IPS DF 19.7 (cell line): ENCODE measurements around the gene PPM1E.
"Not testable (repeated sequence)": the region's sequence is repeated elsewhere in the genome, so short reads cannot be mapped to it uniquely, and the experiment has no call there.

Source experiments
- DNase-seq: peaks from one replicate; pipeline ENCODE4 v3.0.0-alpha.2; 2013; ENCODE audit warnings: low read depth, low spot score

Gene PPM1E

DNA sequence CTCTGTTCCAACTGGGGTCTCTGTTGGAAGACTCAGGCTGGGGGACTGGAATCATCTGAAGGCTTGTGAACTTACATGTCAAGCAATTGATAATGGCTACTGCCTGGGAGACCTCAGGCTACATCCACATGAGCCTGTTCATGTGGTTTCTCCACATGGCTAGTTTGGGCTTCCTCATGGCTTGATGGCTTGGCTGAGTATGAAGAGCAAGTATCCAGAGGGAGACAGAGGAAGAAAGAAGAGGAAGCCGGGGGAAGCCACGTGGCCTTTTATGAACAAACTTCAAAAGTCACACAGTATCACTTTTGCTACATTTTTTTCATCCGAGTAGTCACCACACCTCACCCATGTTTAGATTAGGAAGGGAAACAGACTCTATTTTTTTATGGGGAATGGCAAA, 192.2 kb downstream of the PPM1E start:
- DNase-seq: no peak

DNA sequence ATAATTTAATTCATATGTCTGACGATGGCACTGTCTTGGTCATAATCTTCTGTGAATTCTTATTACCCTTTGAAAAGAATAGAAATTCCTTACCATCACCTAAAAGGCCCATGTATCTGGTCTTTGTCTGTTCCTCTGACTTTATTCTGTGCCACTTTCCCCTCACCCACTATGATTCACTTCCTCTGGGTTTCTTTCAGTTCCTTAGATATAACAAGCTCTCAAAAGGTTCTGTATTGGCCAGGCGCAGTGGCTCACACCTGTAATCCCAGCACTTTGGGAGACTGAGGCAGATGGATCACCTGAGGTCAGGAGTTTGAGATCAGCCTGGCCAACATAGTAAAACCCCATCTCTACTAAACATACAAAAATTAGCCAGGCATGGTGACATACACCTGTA, 198.7 kb downstream of the PPM1E start:
- not testable (repeated sequence) for DNase-seq

DNA sequence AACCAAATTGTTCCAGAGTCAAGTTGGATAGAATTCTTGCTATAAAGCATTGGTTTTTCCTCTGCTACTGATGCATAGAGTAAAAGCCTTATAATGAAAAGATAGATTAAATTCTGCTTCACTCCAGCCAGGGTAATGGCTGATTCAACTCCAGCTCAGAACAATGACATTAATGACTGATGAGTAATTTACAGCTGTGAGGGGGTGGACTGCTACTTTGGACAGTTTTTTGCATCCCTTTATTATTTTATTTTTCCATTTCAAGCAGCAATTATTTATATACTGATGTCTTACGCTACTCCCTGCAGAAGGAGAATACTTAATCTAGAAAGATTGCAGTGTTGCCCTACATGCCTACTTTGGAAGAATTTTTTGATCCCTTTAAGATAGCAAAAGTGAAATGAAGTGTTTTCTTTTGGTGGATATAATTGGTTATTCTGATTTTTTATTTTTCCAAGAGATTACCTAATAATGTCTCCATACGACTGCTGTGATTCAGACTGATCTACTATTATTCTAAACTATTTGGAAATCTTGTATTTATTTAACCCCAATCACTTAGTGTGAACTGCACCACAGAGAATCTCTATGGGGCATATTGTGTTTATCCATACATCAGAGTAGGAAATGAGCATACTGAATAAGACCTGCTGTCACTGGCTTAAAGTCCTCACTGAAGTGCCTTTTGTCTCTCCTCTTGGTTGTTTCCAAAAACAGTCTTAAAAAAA, 201.5 kb downstream of the PPM1E start:
- no peak for DNase-seq

DNA sequence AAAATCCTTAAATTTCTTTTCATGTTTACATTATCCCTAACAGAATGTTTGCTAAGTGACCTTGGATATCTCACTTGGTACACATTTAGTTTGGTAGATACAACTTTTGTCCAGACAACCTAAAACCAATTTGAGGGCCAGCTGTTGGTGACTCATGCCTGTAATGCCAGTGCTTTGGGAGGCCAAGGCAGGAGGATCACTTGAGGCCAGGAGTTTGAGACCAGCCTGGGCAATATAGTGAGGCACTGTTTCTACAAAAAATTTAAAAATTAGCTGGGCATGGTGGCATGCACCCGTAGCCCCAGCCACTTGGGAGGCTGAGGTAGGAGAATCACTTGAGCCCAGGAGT, 202.0 kb downstream of the PPM1E start:
- not testable (repeated sequence) for DNase-seq

DNA sequence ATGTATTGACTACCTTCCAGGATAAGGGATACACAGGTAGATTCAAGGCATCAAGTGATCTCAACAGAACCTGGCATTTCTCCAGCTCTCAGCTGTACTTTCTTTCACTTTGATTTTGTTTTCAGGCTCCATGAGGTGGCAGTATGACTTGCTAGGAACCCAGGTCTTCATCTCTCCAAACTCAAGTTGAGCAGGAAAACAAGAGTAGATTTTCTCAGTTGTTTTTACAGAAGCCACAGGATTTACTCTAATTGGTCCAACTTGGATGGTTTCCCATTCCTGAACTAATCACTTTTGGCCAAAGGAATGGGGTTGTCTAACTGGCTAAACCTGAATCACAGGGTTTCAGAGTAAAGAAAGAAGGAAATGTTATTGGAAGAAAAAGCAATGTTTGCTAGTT, 204.4 kb downstream of the PPM1E start:
- DNase-seq: peak; percentile 2

DNA sequence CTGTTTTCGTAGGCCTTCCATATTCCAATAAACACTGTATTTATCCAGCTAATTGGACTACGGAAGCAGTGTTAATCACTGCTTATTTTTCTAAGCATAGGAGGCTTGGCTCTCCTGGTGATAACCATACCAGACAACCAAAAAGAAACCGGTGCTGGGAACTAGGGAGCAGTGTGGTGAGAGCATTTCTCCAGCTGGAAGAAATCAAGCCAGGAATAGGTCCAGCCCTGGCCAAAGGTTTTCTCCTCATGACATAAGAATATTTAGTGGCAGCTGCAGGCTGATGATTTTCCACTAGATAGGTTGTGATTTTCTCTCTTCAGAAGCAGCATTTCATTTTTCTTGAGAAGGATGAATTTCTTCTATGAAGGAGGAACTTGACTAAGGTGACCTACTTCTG, 209.6 kb downstream of the PPM1E start:
- DNase-seq: no peak

DNA sequence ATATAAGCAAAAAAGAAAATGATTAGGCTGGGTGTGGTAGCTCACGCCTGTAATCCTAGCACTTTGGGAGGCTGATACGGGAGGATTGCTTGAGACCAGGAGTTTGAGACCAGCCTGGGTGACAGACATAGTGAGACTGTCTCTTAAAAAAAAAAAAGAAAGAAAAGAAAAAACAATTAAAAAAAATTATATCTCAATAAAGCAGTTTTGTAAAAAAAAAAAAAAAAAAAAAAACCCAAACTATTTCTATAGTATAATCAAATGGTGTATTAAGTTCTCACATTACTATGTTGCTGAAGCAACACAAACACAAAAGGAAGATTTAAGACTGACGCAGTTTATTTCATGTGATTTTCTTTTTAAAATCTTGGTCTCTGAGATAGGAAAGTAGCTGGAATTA, 210.6 kb downstream of the PPM1E start:
- no peak for DNase-seq

DNA sequence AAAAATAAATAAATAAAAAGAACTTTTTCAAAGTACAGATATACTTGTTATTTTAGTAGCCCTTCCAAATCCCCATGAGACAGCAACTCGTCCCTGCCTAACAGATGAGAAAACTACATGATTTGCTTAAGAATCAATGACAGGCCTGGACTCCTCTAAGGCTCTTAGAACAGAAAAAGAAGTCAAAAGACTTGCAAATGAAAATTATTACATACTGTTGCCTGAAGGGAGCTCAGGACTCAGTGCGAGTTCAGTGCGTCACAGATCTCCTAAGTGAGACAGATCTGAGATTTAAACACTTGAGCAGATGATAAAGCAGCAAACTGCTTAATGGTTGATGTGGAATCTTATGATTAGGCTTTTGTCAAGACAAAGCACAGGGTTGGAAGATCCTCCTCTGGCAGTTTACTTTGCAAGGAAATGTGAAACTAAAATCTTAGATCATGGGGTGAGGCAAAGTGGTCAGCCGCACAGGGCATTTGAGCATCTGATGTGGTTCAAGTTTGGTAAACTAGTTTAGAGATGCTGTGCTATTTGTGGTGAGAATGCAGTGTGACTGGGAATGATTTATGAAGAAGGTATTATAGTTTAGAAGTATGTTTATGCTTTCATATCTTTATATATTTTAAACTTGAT, 212.9 kb downstream of the PPM1E start:
- no peak for DNase-seq

DNA sequence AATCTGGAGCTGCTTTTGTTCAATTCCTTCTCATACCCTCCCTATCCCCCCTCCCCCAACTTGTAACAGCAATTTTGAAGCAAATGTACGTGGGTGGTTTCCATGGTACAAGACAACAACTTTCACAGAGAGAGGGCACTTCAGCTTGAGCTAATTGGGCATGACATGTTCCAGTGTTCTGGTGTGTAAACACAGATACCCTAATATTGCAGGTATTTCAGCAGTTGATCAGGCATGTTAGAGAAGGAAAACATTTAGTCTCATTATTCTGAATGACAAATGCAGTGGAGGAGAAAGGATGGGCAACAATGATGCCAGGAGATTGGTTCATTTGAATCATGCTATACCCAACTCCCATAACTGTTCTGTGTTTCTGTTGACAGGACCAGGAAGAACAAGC, 213.5 kb downstream of the PPM1E start:
- DNase-seq: no peak

DNA sequence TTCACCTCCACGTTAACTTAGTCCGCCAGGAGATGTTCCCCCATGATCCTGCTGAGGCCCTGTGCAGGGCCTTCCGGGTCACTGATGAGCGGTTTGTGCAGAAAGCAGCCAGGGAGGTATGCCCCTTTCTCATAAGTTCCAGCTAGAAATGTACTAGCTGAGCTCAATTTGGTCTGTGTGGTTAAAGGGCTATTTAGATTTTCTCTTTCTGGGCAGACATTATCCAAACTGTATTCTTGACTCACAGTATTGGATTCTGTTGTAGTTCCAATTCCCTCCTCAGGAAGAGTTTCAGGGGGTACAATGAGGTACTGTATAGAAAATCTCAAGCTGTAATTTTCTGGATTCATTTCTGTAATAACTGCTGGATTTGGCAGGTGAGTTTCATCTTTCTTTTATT, 214.0 kb downstream of the PPM1E start:
- no peak for DNase-seq

DNA sequence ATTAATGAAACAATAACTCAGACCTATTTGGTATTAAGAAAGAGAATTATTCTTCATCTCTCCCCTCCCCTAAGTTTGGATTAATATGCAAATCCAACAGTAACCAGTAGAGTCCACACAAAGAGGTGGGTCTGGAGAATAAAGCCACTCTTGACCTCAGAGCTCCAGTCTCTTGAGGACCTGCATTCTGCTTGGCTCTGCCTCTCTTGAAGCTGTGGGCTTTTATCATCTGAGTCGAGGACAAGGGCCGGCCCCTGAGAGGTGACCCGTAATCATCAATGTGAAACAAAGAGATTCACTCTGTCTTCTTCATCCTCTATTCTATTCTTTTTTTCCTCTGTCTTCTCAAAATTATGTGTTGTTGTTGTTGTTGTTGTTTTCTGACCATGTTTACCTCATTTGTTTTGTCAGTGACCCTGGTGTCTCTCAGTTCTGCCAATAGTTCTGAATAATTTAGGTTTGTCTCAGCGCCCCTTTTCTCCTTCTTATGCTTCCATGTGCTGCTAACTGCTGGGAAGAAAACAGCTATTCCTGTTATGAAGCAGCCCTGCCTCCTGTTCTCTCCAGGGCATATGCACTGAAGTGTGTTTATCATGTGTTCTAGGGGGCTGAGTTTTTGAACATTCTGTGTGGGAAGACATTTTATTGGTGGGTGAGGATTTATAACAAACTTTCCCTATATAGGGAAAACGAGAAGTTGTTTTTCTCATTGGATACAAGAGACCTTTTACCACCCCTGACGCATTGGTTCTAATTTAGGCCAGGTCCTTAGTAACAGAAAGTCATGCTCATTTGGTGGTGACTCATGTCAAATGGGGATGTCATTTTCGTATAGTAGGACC, 215.2 kb downstream of the PPM1E start:
- DNase-seq: no peak

DNA sequence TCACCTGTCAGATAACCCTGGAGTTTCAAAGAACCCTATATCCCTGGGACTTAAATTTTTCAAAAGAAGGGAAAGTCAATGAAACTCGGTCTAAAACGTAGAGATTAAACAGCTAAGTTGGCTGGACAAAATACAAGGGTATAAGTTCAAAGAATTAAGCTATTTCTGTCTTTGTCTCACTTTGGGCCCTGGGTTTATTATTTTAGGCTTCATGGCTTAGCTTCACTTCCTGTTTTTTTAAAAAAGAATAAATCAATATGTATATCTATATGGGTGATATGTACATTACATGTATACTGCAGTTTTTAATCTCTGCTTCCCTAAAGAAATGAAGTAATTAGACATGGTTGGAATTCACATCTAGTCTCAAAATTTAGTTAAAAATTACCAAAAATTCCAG, 218.7 kb downstream of the PPM1E start:
- DNase-seq: no peak

DNA sequence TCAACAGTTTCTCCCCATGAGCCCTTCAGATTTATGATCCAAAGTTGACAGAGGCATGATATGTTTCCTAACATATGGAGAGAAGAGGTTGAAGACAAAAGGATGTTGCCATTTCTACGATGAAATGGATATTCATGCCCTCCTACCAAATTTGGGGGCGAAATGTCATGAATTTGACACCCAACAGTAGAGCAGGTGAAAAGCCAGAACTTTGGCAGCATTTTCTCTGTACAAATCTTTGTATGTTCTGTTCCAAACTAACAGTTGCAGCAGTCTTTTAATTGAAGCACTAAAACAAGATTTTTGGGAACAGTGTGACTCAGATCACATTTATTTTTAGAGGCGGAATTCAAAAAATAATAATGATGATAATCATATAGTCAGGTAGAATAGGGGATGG, 220.9 kb downstream of the PPM1E start:
- DNase-seq: no peak

DNA sequence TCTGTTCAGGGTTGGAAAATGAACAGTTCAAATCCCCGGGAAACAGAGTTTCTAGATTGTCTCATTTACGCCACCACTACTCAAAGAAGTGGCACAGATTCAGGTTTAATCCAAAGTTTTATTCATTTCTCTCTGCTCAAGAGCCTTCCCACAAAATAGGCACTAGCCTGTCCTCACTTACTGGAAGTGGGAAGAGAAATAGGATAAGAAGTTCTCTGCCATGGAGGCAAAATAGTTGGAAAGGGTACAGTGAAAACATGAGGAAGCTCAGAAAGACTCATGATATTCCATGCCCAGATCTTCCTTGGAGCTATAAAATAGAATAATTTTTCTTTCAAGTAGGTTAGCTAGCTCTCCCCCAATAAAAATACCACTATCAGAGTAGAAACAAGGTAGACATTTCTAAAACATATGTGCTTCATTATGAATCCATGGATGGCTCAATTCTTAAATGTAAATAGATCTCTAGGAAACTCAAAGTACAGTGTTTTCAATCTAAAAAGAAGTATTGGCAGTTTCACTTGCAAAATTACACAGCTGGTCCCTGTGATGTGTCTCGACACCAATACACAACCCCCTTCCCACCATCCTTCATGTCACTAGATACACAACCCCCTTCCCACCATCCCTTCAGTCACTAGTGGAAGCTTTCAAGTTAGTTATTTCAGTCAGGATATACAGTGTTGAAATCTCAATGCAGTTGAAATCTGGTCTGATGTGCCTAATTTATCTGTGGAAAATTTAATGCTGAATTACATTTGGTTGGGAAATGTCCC, 225.2 kb downstream of the PPM1E start:
- no peak for DNase-seq

DNA sequence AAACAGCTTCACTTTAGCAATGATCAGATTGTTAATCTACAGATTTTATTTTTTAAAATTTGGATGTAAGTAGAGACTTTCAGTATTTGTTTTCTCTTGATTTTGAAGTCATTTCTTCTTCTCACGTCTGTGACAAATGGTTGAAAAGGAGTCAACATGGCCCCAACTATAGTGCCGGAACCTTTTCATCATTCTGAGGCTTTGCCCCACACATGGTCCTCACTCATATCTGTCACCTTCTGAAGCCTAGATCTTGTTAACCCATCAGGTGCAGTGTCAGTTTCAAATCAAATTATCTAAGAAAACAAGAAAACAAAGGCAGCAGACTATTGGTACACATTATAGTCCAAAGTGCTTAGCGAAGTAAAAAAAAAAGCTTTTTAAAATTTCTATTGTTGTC, 227.0 kb downstream of the PPM1E start:
- DNase-seq: no peak

DNA sequence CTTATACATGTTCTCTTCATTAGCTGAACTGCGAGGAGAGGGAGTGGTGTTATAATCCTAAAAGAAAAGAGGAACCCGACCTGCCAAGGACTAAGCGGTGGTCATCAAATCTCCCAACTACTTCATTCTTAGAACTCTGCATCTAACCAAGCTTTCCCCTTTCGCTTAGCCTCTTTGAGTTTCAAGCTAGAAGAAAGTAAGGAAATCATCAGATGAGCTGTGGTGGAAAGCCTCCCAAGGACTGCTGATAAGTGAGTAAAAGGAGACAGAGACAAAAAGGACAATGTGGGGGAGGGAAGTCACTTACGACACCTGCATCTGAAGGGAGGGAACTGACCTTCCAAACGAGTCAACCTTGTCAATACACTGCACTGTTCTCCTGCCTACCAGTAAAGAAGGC, 229.7 kb downstream of the PPM1E start:
- DNase-seq: no peak

DNA sequence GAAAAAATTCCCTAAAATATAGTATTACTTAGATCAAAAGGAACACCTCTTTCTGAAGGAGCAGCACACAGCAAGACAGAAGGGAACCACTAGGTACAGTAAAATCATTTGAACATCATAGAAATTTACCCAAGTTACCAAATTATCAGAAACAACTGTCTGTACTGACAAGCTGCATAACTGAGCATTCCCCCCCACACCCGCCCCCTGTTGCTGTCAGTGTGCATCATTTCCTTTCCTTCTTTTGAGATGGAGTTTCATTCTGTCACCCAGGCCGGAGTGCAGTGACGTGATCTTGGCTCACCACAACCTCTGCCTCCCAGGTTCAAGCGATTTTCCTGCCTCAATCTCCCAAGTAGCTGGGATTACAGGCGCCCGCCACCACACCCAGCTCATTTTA, 230.3 kb downstream of the PPM1E start:
- no peak for DNase-seq

DNA sequence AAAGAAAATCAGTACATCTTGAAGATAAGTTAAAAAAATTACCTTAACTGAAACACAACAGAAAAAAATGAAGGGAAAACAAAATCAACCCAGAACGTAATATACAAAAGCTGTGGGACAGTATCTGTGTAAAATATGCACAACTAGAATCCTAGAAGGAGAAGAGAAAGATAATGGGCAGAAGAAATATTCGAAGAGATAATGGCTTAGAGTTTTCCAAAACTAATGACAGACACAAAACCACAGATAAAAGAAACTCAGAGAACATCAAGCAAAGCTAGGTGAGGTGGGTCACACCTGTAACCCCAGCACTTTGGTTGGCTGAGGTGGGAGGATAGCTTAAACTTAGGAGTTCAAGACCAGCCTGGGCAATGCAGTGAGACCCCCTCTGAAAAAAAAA, 234.0 kb downstream of the PPM1E start:
- no peak for DNase-seq

DNA sequence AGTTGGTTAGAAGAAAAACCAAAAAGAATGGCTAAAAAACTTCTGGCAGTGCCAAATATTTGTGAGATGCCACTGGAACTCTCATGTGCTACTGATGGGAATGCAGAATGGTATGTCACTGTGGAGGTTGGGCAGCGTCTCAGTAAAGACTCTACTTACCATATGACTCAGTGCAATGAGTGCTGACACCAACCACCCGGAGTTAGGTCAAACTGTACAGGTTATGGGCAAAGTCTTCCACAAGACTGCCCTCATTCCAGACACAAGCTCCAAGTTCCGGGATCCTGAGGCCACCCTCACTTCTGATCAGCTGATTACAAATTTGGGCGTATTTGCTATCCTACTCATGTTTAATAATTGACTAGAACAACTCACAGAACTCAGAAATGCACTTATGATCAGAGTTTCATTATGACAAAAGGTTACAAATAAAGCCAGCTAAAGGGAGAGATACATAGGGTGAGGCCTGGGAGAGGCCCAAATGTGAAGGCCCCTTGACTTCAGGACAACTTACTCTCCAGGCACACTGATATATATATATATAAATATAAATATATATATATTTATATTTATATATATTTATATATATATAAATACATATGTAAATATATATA, 236.2 kb downstream of the PPM1E start:
- no peak for DNase-seq

DNA sequence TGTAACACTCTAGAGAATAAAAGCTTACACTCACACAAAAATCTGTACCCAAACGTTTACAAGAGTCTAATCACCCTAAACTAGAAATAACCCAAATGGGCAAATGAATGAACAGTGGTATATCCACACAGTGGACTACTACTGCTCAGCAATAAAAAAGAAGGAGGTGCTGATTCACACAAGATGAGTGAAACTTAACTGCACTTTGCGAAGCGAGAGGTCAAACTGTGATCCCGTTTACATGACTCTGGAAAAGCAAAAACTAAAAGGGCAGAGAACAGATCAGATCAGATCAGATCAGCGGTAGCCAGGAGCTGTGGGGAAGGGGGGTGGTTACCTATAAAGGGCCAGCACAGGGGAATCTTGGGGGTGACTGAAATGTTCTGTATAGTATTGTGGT, 237.7 kb downstream of the PPM1E start:
- DNase-seq: no peak

DNA sequence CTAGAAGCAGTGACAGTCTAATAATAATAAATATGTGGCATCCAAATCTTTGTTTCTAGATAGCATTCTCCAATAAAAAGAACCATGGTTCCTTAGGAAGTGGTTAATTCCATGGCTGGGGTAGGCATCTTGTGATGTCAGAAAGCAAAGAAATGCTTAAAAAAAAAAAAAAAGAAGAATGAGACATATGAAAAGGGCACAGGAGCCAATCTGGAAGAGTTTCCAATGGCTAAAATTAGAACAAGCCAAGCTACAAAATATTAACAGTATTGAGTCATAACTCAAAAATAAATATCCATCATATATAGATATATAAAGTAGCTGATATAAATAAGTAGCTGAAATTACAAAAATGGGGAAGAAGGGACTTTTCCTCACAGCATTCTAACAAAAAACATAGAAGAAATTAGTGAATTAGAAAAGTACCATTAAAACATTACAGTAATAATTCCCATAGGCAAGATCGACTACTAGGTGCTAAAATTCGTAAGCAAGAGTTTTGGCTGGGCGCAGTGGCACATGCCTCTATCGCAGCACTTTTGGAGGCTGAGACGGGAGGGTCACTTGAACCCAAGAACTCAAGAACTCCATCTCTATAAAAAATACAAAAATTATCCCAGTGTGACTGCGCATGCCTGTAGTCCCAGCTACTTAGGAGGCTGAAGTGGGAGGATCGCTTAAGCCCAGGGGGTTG, 239.7 kb downstream of the PPM1E start:
- DNase-seq: no peak
